K562 (cell line): ENCODE measurements around the gene BLTP3A. TPM values are rescaled to one million over a fixed set of nuclear protein-coding genes. Genes with fewer than 3 reads are reported as not detected.

Experiments
- ARHGAP35 ChIP-seq: fragments of 450-650 bp; IDR thresholded peaks from 2 replicates; pipeline ENCODE4 v1.6.1; 2018; ENCODE audit not compliant: partially characterized antibody
- ASH1L ChIP-seq: fragments of 450-650 bp; IDR thresholded peaks from 2 replicates; pipeline ENCODE4 v1.6.1; 2018; ENCODE audit warnings: borderline replicate concordance, mild to moderate bottlenecking, low read depth; ENCODE audit not compliant: partially characterized antibody
- CREB3L1 ChIP-seq: fragments of 450-650 bp; IDR thresholded peaks from 2 replicates; pipeline ENCODE4 v1.6.1; 2014; ENCODE audit warnings: low read depth, mild to moderate bottlenecking, moderate library complexity, borderline replicate concordance
- CTBP1 ChIP-seq: fragments of 450-650 bp; IDR thresholded peaks from 2 replicates; pipeline ENCODE4 v1.6.1; 2016; ENCODE audit warnings: borderline replicate concordance
- E2F1 ChIP-seq: sonication (generic); formaldehyde crosslinking; IDR thresholded peaks from 2 replicates; pipeline ENCODE4 v1.8.1; 2023; ENCODE audit warnings: mild to moderate bottlenecking, missing genetic modification reagents, moderate library complexity
- MAX ChIP-seq: sonication (generic); formaldehyde crosslinking; IDR thresholded peaks from 2 replicates; pipeline ENCODE4 v1.9.0; 2022; ENCODE audit warnings: mild to moderate bottlenecking, missing genetic modification reagents
- MXI1 ChIP-seq: IDR thresholded peaks from 2 replicates; pipeline ENCODE4 v1.6.1; 2011; ENCODE audit warnings: low read depth, mild to moderate bottlenecking, improper control_type of control experiment, low read length
- NCOR1 ChIP-seq: fragments of 450-650 bp; IDR thresholded peaks from 2 replicates; pipeline ENCODE4 v1.6.1; 2016; ENCODE audit warnings: mild to moderate bottlenecking, moderate library complexity
- PATZ1 ChIP-seq: fragments of 250-450 bp; sonication (Bioruptor Pico); IDR thresholded peaks from 2 replicates; pipeline ENCODE4 v1.5.0; 2020; ENCODE audit warnings: mild to moderate bottlenecking, borderline replicate concordance
- POLR2A ChIP-seq: fragments of 450-650 bp; conservative IDR thresholded peaks from 2 replicates; pipeline ENCODE4 v1.6.1; 2016
- RBFOX2 ChIP-seq: fragments of 200-400 bp; formaldehyde crosslinking; IDR thresholded peaks from 2 replicates; pipeline ENCODE4 v1.6.1; 2017; ENCODE audit warnings: low read depth, mild to moderate bottlenecking, low read length, moderate library complexity
- TAF1 ChIP-seq: IDR thresholded peaks from 2 replicates; pipeline ENCODE4 v1.6.1; 2011; ENCODE audit warnings: mild to moderate bottlenecking, low read length, moderate library complexity; ENCODE audit not compliant: insufficient read depth, control insufficient read depth, severe bottlenecking; ENCODE audit errors: extremely low read depth
- ZBTB11 ChIP-seq, 3 experiments: fragments of 200-800 bp in 1 of 3; fragments of 250-450 bp in 1 of 3; fragments of 450-650 bp in 1 of 3; sonication (Bioruptor Pico) in 1 of 3; sonication (Bioruptor generic) in 1 of 3; formaldehyde crosslinking in 1 of 3; IDR thresholded peaks; 2 replicates each; pipeline versions ENCODE4 v1.6.1 to v1.8.0; 2016 to 2022; ENCODE audit warnings: mild to moderate bottlenecking in 2 of 3, missing genetic modification characterization in 2 of 3, missing compliant biosample characterization in 1 of 3, moderate library complexity in 1 of 3
- ZNF79 ChIP-seq: fragments of 250-450 bp; sonication (Bioruptor Pico); IDR thresholded peaks from 2 replicates; pipeline ENCODE4 v1.4.0; 2020; ENCODE audit warnings: low read depth, mild to moderate bottlenecking, moderate library complexity
- polyA plus RNA-seq, 8 experiments: library from polyadenylated mRNA; depleted of rRNA in 4 of 8; stranded (reverse) in 5 of 8; unstranded in 3 of 8; fragments of >200 nt; fragmentation: Nextera tagmentation in 2 of 8; fragmentation: Illumina TruSeq in 1 of 8; extraction: Ambion mirVana in 2 of 8; extraction: Trizol in 1 of 8; gene quantifications; 2 replicates each; pipeline versions ENCODE4 v1.2.1 to v1.2.3, GENCODE V29; 2011 to 2014; ENCODE audit warnings: inconsistent platforms in 1 of 8, missing spikeins in 1 of 8
- total RNA-seq, 7 experiments: library from RNA; depleted of rRNA in 6 of 7; stranded (reverse); fragments of >200 nt in 6 of 7; fragmentation: Illumina TruSeq in 2 of 7; extraction: Trizol in 2 of 7; gene quantifications; 2 replicates each; pipeline versions ENCODE4 v1.2.1 to v1.2.3, GENCODE V29; 2011 to 2021; ENCODE audit warnings: low replicate concordance in 1 of 7

Gene BLTP3A
- total and polyA plus RNA-seq, 9 of the 15 experiments (the other 6 are each of a cell fraction or from before 2014, with no cell fraction given): 7.5 to 34.6 (median 15.5) TPM

GRCh38 chr6:34791701-34792604 is at the start of gene BLTP3A (continued):
- TF ChIP-seq RBFOX2 (peak; percentile 93), ZNF79 (CRISPR knock-in tag) (no peak), MAX (peak; percentile 54), POLR2A (peak; percentile 88), MXI1 (0 out of 2 replicates have a peak, but pooled peaks have one; percentile 13), ASH1L (no peak), TAF1 (peak; percentile 84), PATZ1 (no peak), E2F1 (peak; percentile 46; the same call in 1 of the 2 replicates), CREB3L1 (peak; percentile 32; the same call in 1 of the 2 replicates), CTBP1 (peak; percentile 95), ZBTB11 (CRISPR knock-in tag; IDR thresholded peaks at IDR 0.05) (peak in 1 of 3 experiments; percentile 64; a peak in 1 of 6 replicates), ARHGAP35 (no peak), NCOR1 (0 out of 2 replicates have a peak, but pooled peaks have one; percentile 10)
